ENCODE measurements around the gene CYP51A1.
A peak's percentile ranks its signal among the peaks of the same experiment; 100 is the strongest.
"Not testable (repeated sequence)": the region's sequence is repeated elsewhere in the genome, so short reads cannot be mapped to it uniquely, and the experiment has no call there.

Gene CYP51A1

DNA sequence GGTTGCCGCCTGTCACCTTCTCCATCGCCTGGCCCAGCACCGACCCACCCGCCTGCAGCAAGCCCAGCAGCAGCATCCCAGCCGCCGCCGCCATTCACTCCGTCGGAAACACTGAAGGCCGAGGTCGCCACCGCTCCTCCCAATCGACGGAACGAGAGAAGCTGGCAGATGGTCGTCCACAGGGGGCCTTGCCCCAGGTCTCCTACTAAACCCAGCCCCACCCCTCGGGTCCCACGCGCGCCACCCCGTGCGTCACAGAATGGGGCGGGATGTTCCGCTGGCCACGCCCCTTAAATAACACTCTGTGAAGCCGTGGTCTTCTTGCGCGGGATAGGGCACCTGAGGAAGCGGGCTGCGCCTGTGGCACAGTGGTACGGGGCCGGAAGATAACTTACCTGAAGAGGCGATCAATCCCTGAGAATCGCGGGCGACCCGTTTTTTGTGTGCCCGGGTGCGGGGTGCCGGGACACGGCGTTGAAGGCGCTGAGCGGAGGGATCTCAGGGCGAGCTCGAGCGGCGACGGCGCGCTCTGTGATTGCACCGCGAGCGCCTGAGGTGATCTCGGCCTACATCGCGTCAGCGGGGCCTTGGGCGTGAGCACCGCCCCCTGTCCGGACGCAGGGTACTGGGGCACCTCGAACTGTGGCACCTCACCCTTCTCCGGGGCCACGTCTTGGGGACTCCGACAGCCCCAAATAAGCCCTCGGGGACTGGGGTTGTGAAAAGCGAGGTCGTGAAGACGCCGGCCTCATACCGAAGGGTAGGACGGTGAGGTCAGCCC is at the start of gene CYP51A1:
Gene CYP51A1 (minus strand): TSS at position 207 of the 781 bp plus-strand sequence. CDS start 113 bp downstream, at position 94.
- peak within 1 kb of the TSS; percentile 84 for H3K4me3 ChIP-seq (replicated peaks; ENCODE audit: low read depth, low read length)
- no peak for TF ChIP-seq CTCF (IDR thresholded peaks at IDR 0.05; ENCODE audit: low read length, missing control alignments)

DNA sequence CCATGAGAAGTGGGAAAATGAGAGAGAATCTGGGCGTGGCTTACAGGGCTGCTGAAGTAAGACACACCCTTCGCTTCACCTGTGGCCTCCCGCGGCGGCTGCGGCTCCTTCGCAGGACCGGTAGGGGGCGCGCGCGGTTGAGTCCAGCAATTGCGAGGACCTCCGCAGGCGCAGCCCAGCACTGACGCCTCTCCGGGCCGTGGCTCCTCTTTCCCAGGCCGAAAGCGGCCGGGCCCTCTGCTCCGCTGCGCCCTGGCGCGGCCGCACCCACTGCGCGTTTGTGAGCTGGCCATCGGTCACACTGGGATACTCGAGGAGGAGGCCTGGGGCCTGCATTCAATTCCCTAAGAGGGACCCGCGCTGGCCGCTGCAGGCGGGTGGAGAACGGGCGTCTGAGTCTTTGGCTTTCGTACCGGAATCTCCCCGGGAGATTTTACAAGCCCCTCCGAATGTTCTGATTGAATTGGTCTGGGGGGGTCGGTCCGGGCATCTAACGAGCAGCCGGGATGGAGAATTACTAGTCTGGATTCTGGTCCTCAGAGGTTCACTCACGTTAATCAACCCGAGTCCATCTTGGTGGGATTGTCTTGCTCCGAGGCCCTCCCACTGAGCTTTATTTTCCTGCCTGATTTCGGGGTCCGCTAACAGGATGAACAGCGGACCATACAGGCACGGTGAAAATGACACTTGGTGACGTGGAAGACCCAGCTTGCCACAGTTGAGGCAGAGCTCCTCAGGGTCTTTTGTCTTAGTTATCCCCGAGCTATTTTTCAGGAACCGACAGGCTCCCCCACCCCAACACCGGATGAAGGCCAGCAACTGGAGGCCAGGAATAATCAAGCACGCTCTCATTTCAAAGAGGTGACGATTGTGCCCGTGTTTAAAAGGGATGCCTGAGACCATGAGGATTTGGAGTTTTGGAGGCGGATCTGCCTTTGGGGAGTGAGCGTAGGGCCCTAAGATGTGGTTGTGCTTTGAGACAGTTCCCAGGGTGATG is 44.9 kb upstream of the CYP51A1 start, which contains the start of gene LRRD1:
Gene LRRD1 (minus strand): TSS at position 215 of the 997 bp plus-strand sequence. CDS start 13,940 bp downstream, outside the sequence.
- H3K4me3 ChIP-seq (replicated peaks; ENCODE audit: low read depth, low read length), result peak within 1 kb of the TSS; percentile 52
- TF ChIP-seq CTCF (IDR thresholded peaks at IDR 0.05; ENCODE audit: low read length, missing control alignments), result peak; percentile 82
- DNase-seq (ENCODE audit: low read depth), result peak; percentile 84

More for the DNA sequence above, at the start of gene CYP51A1:
- peak; percentile 93 for DNase-seq (ENCODE audit: low read depth)

GRCh38 chr7:92177362-92177761 is 43.1 kb upstream of the CYP51A1 start:
- TF ChIP-seq CTCF (IDR thresholded peaks at IDR 0.05; ENCODE audit: low read length, missing control alignments), result no peak
- H3K4me3 ChIP-seq (replicated peaks; ENCODE audit: low read depth, low read length), result no peak overlapping the region
- DNase-seq (ENCODE audit: low read depth), result peak; percentile 36

- DNase-seq (ENCODE audit: low read depth); H3K4me3 ChIP-seq (replicated peaks; ENCODE audit: low read depth, low read length): not testable (repeated sequence)
Observed at GRCh38 chr7:92169529-92169928, 35.3 kb upstream of the CYP51A1 start.

DNA sequence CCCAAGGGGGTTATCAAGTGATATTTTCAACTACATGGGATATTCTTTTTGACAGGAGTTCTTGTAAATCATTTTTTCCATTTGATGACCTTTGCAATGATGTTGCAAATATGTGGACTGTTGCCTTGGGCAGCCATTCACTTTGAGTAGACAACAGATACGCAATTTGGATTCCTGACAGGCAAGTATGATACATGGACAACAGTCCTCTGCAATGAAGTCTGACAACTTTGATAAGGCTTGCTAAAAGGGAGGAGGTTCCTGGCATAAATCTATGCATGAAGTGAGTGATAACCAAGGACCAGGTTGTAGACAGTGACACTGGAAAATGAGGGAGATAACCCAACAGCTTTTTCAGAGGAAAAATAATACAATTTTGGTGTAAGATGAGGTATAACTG is 27.0 kb upstream of the CYP51A1 start:
- H3K4me3 ChIP-seq (replicated peaks; ENCODE audit: low read depth, low read length), result no peak overlapping the region
- DNase-seq (ENCODE audit: low read depth), result peak; percentile 2
- TF ChIP-seq CTCF (IDR thresholded peaks at IDR 0.05; ENCODE audit: low read length, missing control alignments), result no peak

DNA sequence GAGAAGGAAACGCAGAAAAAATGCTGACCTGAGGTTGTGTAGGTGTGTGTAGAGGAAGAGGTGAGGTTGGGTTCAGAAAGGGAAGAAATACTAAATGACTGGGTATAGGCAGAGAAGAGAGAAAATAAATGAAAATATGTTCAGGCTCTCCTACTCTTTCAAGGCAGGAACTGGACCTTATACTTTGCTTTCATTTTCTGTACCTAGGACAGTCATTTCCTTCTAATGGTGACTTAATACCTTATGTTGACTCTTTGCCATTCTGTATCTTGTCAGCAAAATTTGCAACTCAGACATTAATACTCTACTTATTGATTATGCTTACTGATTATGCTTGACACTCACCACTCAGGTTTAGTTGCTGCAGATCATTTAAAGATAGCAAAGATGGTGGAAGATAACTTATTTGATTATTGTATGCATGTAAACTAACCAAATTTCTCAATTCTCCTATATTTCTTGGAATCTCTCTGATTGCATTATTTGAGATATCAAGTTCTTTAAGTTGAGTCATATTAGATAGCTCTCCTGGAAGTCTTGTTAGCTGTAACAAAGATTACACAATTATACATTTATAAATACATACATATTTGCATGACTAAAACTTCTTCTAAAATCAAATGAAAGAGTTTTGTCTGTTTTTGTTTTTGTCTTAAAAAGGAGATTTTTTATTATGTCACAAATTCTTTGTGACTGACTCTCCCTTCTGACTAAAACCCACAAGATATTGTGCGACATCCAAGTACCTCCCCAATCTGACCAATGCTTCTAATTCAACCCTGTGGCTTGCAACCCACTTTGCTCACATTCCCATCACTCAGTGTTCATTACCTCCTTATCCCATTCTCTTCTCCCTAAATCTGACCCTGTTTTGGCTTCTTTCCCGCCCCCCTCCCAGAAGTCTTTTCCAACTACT is 24.6 kb upstream of the CYP51A1 start:
- TF ChIP-seq CTCF (IDR thresholded peaks at IDR 0.05; ENCODE audit: low read length, missing control alignments), result no peak
- DNase-seq (ENCODE audit: low read depth), result peak; percentile 84
- no peak overlapping the region for H3K4me3 ChIP-seq (replicated peaks; ENCODE audit: low read depth, low read length)
